PC-3 (cell line): ENCODE data around the gene GATC. TPM values are rescaled to one million over a fixed set of nuclear protein-coding genes. Genes with fewer than 3 reads are reported as not detected.
A peak's percentile ranks its signal among the peaks of the same experiment; 100 is the strongest.

Source experiments
- ATAC-seq: fragments of 200-7000 bp; cut with Tn5 transposase; 2 replicates; pipeline ENCODE4 v1.9.1; 2020; ENCODE audit warnings: mild to moderate bottlenecking, moderate library complexity
- BruUV-seq: library from RNA; stranded (reverse); fragments of 400-500 nt; replicated peaks from 2 replicates; lab custom pipeline; 2021; lab: Mats Ljungman, UMichigan
- CTCF ChIA-PET: fragments of 300-600 bp; sonication (Branson Sonifier 250); formaldehyde crosslinking; loops from one replicate; lab custom pipeline; 2022; ENCODE audit warnings: antibody characterized with exemption; lab: Charles Lee
- POLR2A ChIA-PET: fragments of 300-600 bp; sonication (Branson Sonifier 250); formaldehyde crosslinking; loops from one replicate; lab custom pipeline; 2022; ENCODE audit warnings: antibody characterized with exemption; ENCODE audit not compliant: unreplicated experiment; lab: Charles Lee
- DNase-seq: peaks from one replicate; pipeline ENCODE4 v3.0.0-alpha.2; 2015
- H2AFZ ChIP-seq: fragments of 300-600 bp; sonication (generic); 2 replicates; pipeline ENCODE4 v1.6.0; 2016; ENCODE audit warnings: antibody characterized with exemption, low read length
- H3F3A ChIP-seq: fragments of 300-600 bp; sonication (generic); one replicate; pipeline ENCODE4 v1.6.0; 2017; ENCODE audit warnings: antibody characterized with exemption, low read length, control low read depth, mild to moderate bottlenecking; ENCODE audit not compliant: unreplicated experiment
- H3K27ac ChIP-seq: fragments of 300-600 bp; sonication (generic); 2 replicates; pipeline ENCODE4 v1.5.1; 2016; ENCODE audit warnings: mild to moderate bottlenecking, low read length
- H3K27me3 ChIP-seq: fragments of 300-600 bp; sonication (generic); 2 replicates; pipeline ENCODE4 v1.6.1; 2016; ENCODE audit warnings: low read length, mixed read lengths
- H3K36me3 ChIP-seq: fragments of 300-600 bp; sonication (generic); 2 replicates; pipeline ENCODE4 v1.6.1; 2016; ENCODE audit warnings: low read depth, mixed run types, low read length, mixed read lengths
- H3K4me1 ChIP-seq: fragments of 300-600 bp; sonication (generic); 2 replicates; pipeline ENCODE4 v1.5.1; 2016; ENCODE audit warnings: low read length; ENCODE audit not compliant: insufficient read depth
- H3K4me2 ChIP-seq: fragments of 300-600 bp; sonication (generic); 2 replicates; pipeline ENCODE4 v1.6.0; 2016; ENCODE audit warnings: low read length
- H3K4me3 ChIP-seq: fragments of 300-600 bp; sonication (generic); 2 replicates; pipeline ENCODE4 v1.5.1; 2016; ENCODE audit warnings: mild to moderate bottlenecking, low read length, mixed read lengths
- H3K79me2 ChIP-seq: fragments of 300-600 bp; sonication (generic); 2 replicates; pipeline ENCODE4 v1.6.1; 2017; ENCODE audit warnings: low read length, mixed read lengths
- H3K9ac ChIP-seq: fragments of 300-600 bp; sonication (generic); 2 replicates; pipeline ENCODE4 v1.6.0; 2016; ENCODE audit warnings: mild to moderate bottlenecking, low read length
- H3K9me2 ChIP-seq: fragments of 300-600 bp; sonication (generic); replicated peaks from 2 replicates; pipeline ENCODE4 v1.6.1; 2016; ENCODE audit warnings: mixed run types, low read length, mixed read lengths
- H3K9me3 ChIP-seq: fragments of 300-600 bp; sonication (generic); 2 replicates; pipeline ENCODE4 v1.6.1; 2016; ENCODE audit warnings: low read length, mixed read lengths
- H4K20me1 ChIP-seq: fragments of 300-600 bp; sonication (generic); 2 replicates; pipeline ENCODE4 v1.6.1; 2016; ENCODE audit warnings: low read length, mixed read lengths
- EZH2 ChIP-seq: fragments of 300-600 bp; sonication (generic); IDR thresholded peaks from one replicate; pipeline ENCODE4 v1.6.1; 2017; ENCODE audit warnings: antibody characterized with exemption, mild to moderate bottlenecking, low read length; ENCODE audit not compliant: unreplicated experiment
- EZH2phosphoT487 ChIP-seq: fragments of 300-600 bp; sonication (generic); IDR thresholded peaks from 2 replicates; pipeline ENCODE4 v1.6.1; 2018; ENCODE audit warnings: mild to moderate bottlenecking, antibody characterized with exemption, low read length, borderline replicate concordance
- intact Hi-C: fragments of 100-400 bp; cut with micrococcal nuclease; formaldehyde crosslinking; loops from 2 replicates; pipeline ENCODE4 v1.9.0; 2023
- total RNA-seq: library from RNA; depleted of rRNA; stranded (reverse); fragments of >200 nt; gene quantifications from 2 replicates; pipeline ENCODE4 v1.2.3, GENCODE V29; 2014
- TF ChIP-seq, protein P1 (sequence below): fragments of 300-600 bp; sonication (generic); conservative IDR thresholded peaks from 2 replicates; pipeline ENCODE4 v1.5.1; 2017; ENCODE audit warnings: antibody characterized with exemption, low read depth, mild to moderate bottlenecking, low read length

Gene GATC
- total RNA-seq, 1 experiment from 2014 or later: 33.8 TPM

DNA sequence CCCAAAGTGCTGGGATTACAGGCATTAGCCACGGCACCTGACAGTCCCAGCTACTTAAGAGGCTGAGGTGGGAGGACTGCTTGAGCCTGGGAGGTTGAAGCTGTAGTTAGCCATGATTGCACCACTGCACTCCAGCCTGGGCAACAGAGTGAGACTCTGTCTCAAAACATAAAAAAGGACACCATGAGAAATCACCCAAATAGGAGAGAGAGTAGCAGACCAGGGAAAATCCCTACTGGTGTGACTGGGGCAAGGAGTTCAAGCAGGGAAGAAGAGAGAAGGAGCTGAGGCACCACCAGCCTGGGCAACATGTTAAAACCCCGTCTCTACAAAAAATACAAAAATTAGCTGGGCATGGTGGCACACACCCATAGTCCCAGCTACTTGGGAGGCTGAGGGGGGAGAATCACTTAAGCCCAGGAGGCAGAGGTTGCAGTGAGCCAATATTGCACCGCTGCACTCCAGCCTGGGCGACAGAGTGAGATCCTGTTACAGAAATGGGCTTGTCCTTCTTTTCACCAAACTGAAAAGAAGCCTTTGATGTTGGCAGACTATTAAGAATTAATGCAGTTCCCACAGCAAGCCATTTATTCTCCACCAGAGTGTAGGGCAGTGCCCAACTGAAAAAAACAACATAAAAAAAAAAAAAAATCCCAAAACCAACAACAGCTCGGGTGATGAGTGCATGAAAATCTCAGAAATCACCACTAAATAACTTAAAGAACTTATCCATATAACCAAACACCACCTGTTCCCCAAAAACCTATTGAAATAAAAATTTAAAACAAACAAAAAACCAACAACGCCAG is 27.8 kb downstream of the GATC start:
- Histone ChIP-seq H3K36me3 (no peaks in the 10 kb centered on the region), H3K27me3 (no peaks in the 10 kb centered on the region), H3K9me3 (no peaks in the 10 kb centered on the region), H4K20me1 (no peaks in the 10 kb centered on the region), H3K4me2 (peak overlapping the region; percentile 72), H3K4me3 (peak overlapping the region; percentile 35), H2AFZ (no peak overlapping the region), H3K79me2 (peaks cover 48% of the 10 kb centered on the region), H3F3A (peaks cover 5% of the 10 kb centered on the region), H3K4me1 (peaks cover 47% of the 10 kb centered on the region), H3K9ac (peak overlapping the region; percentile 17), H3K9me2 (no peaks in the 10 kb centered on the region), H3K27ac (peak overlapping the region; percentile 80)
- TF ChIP-seq EZH2phosphoT487: no peak
- TF ChIP-seq, protein P1, sequence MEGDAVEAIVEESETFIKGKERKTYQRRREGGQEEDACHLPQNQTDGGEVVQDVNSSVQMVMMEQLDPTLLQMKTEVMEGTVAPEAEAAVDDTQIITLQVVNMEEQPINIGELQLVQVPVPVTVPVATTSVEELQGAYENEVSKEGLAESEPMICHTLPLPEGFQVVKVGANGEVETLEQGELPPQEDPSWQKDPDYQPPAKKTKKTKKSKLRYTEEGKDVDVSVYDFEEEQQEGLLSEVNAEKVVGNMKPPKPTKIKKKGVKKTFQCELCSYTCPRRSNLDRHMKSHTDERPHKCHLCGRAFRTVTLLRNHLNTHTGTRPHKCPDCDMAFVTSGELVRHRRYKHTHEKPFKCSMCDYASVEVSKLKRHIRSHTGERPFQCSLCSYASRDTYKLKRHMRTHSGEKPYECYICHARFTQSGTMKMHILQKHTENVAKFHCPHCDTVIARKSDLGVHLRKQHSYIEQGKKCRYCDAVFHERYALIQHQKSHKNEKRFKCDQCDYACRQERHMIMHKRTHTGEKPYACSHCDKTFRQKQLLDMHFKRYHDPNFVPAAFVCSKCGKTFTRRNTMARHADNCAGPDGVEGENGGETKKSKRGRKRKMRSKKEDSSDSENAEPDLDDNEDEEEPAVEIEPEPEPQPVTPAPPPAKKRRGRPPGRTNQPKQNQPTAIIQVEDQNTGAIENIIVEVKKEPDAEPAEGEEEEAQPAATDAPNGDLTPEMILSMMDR: no peak
- TF ChIP-seq EZH2: no peak
- ChIA-PET CTCF (interaction anchor here (0.7 to 1.1 kb wide), 2 partner anchors 36 to 1196 kb away, joined by 3 read pairs; partner anchors contain the start of genes COX6A1 and MORN3), POLR2A (interaction anchor here (0.7 to 1.2 kb wide), 5 partner anchors 22 to 182 kb away, joined by 3 to 12 read pairs (median 5); partner anchors contain the start of genes DYNLL1 and POP5)
- ATAC-seq (no peak), DNase-seq (no peak)
- no TSS peak for BruUV-seq
- intact Hi-C loops: loop anchor here (1.0 kb wide), 2 partner anchors 15 to 22 kb away; partner anchors contain the start of gene DYNLL1

DNA sequence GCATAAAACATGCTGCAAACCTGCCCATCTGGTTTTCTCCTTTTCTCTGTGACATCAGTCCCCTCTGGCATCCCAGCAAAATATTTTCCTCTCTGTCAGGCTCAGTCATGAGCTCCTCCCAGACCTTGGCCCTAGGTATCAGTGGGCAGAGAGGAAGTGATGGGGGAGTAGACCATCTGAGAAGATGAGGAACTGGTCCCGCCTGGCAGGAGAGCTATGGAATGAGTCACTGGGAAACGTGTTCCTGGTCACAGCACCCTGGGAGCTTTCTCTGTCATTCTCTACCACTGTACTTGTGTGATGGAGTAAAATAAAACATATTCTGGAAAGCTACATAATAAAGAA is 28.3 kb downstream of the GATC start:
- Histone ChIP-seq H3K27ac (peak overlapping the region; percentile 80), H2AFZ (0 out of 2 replicates have a peak overlapping the region, but pooled peaks have one; percentile 1), H3K36me3 (no peaks in the 10 kb centered on the region), H3K4me1 (peaks cover 47% of the 10 kb centered on the region), H3K4me3 (peak overlapping the region; percentile 44), H3K9ac (peak overlapping the region; percentile 32), H3K9me3 (no peaks in the 10 kb centered on the region), H3K27me3 (no peaks in the 10 kb centered on the region), H3K9me2 (no peaks in the 10 kb centered on the region), H3K79me2 (peaks cover 44% of the 10 kb centered on the region), H4K20me1 (no peaks in the 10 kb centered on the region), H3K4me2 (peak overlapping the region; percentile 72), H3F3A (peaks cover 5% of the 10 kb centered on the region)
- ChIA-PET POLR2A (interaction anchor here (0.7 to 1.2 kb wide), 6 partner anchors 9 to 182 kb away, joined by 3 to 12 read pairs (median 4); partner anchors contain the start of genes DYNLL1 and POP5), CTCF (interaction anchor here (1.1 kb wide), 1 partner anchor 37 kb away, joined by 3 read pairs; the partner anchor contains the start of gene COX6A1)
- TF ChIP-seq EZH2phosphoT487 (no peak), EZH2 (no peak)
- TF ChIP-seq, protein P1: no peak
- peak; percentile 88 for ATAC-seq
- intact Hi-C loops: loop anchor here (1.0 kb wide), 2 partner anchors 15 to 22 kb away; partner anchors contain the start of gene DYNLL1
- peak; percentile 99 for DNase-seq
- no TSS peak for BruUV-seq
